ENCODE data around the gene ZC3H8. TPM values are rescaled to one million over a fixed set of nuclear protein-coding genes. Genes with fewer than 3 reads are reported as not detected.

The ZC3H8 gene
- 5.5 and 5.8 TPM in 2 replicates for total RNA-seq

GRCh38 chr2:112254466-112255240, at the start of gene ZC3H8:
Gene ZC3H8 (minus strand): TSS chr2:112255042. CDS start chr2:112254981, 61 bp downstream.

GRCh38 chr2:112275311-112275886, 20.6 kb upstream of the ZC3H8 start, which contains the start of gene ZC3H6:
Gene ZC3H6 (plus strand): TSS chr2:112275597. CDS start chr2:112275995, 398 bp downstream.

Other genes with a start within 250 kb of the ZC3H8 start
- 20.9 and 30.3 TPM in 2 replicates for gene TMEM87B, start 199.8 kb downstream of the ZC3H8 start, total RNA-seq
- 0.17 and 0.29 TPM in 2 replicates for gene FBLN7, start 116.7 kb downstream of the ZC3H8 start, total RNA-seq
- gene ZC3H6, start 20.6 kb upstream of the ZC3H8 start, total RNA-seq: 5.8 and 6.4 TPM in 2 replicates
- gene RGPD8, start 178.6 kb upstream of the ZC3H8 start, total RNA-seq: 8.7 and 12.4 TPM in 2 replicates
- 35.1 and 37.7 TPM in 2 replicates for gene TTL, start 227.1 kb upstream of the ZC3H8 start, total RNA-seq

Data from smooth muscle cell of trachea (primary cell).